ENCODE data around the gene SEMA3A.

The SEMA3A gene

DNA sequence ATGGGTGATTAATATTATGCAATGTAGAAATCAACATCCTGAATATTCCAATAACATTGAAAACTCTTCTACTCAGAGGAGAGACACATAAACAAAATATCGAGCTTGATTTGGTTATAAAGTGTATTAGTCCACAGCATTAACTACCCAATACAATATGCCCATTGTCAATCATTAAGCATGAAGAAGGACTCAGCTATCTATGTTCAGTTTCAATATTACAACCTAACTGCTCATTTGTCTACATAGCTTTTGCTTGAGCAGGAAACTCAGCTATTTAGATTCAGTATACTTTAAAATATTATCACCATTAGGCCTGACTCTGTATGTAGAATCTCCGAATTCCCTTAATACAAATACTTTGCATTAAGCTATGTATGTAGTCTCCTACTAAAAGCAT lies 262.6 kb downstream of the SEMA3A start:
- Histone ChIP-seq H3K27me3 (replicated peaks in 2 of 5; ENCODE audit: control insufficient read depth in 4 of 5, insufficient read depth in 5 of 5, low read length in 4 of 5) (no peaks in the 10 kb centered on the region), H3K27ac (ENCODE audit: insufficient read depth in 1 of 2, low read depth in 1 of 2, low read length in 2 of 2, poor library complexity in 1 of 2, severe bottlenecking in 2 of 2) (no peak overlapping the region), H3K9me3 (ENCODE audit: control extremely low read depth in 1 of 5, control insufficient read depth in 4 of 5, insufficient read depth in 2 of 5, low read depth in 1 of 5, low read length in 4 of 5) (peaks cover 0 to 1% (median 0%) of the 10 kb centered on the region in 5 experiments), H3K36me3 (ENCODE audit: control insufficient read depth in 4 of 4, insufficient read depth in 4 of 4, low read length in 3 of 4) (no peaks in the 10 kb centered on the region), H3K4me1 (ENCODE audit: control extremely low read depth in 1 of 4, control insufficient read depth in 4 of 4, insufficient read depth in 4 of 4, low read length in 3 of 4) (no peaks in the 10 kb centered on the region), H3K4me3 (ENCODE audit: control insufficient read depth in 1 of 7, extremely low read depth in 1 of 7, insufficient read depth in 4 of 7, low read depth in 2 of 7, low read length in 6 of 7) (no peak overlapping the region)
- POLR2A ChIA-PET = no interaction called here
- no CpG with 5 or more reads among the region's 2 CpGs for WGBS (ENCODE audit: insufficient coverage)
- CTCF ChIA-PET = interaction anchor here (1.3 to 2.1 kb wide), 5 partner anchors 16 to 1110 kb away, joined by 3 to 5 read pairs (median 5); no protein-coding TSS in a partner anchor
- no peak for DNase-seq

DNA sequence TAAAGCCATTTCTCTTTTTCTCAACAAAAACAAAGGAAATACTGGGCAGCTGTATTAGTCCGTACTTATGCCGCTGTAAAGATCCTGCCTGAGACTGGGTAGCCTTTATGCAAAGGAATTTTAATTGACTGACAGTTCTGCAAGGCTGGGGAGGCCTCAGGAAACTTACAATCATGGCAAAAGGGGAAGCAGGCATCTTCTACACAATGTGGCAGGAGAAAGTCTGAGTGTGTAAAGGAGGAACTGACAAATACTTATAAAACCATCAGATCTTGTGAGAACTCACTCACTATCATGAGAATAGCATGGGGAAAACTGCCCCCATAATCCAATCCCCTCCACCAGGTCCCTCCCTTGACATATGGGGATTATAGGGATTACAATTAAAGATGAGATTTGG lies 264.3 kb downstream of the SEMA3A start:
- peak in 2 of 3 donors; percentile 31 to 50 for DNase-seq
- Histone ChIP-seq H3K27me3 (replicated peaks in 2 of 5; ENCODE audit: control insufficient read depth in 4 of 5, insufficient read depth in 5 of 5, low read length in 4 of 5) (no peaks in the 10 kb centered on the region), H3K36me3 (ENCODE audit: control insufficient read depth in 4 of 4, insufficient read depth in 4 of 4, low read length in 3 of 4) (no peaks in the 10 kb centered on the region), H3K4me3 (ENCODE audit: control insufficient read depth in 1 of 7, extremely low read depth in 1 of 7, insufficient read depth in 4 of 7, low read depth in 2 of 7, low read length in 6 of 7) (no peak overlapping the region), H3K27ac (ENCODE audit: insufficient read depth in 1 of 2, low read depth in 1 of 2, low read length in 2 of 2, poor library complexity in 1 of 2, severe bottlenecking in 2 of 2) (no peak overlapping the region), H3K4me1 (ENCODE audit: control extremely low read depth in 1 of 4, control insufficient read depth in 4 of 4, insufficient read depth in 4 of 4, low read length in 3 of 4) (no peaks in the 10 kb centered on the region), H3K9me3 (ENCODE audit: control extremely low read depth in 1 of 5, control insufficient read depth in 4 of 5, insufficient read depth in 2 of 5, low read depth in 1 of 5, low read length in 4 of 5) (peaks cover 0 to 1% (median 0%) of the 10 kb centered on the region in 5 experiments)
- ChIA-PET CTCF (interaction anchor here (1.1 kb wide), 1 partner anchor 1094 kb away, joined by 3 read pairs; no protein-coding TSS in a partner anchor), POLR2A (no interaction called here)
- 76% methylated on average over 2 of the region's 2 CpGs for WGBS (ENCODE audit: insufficient coverage)

DNA sequence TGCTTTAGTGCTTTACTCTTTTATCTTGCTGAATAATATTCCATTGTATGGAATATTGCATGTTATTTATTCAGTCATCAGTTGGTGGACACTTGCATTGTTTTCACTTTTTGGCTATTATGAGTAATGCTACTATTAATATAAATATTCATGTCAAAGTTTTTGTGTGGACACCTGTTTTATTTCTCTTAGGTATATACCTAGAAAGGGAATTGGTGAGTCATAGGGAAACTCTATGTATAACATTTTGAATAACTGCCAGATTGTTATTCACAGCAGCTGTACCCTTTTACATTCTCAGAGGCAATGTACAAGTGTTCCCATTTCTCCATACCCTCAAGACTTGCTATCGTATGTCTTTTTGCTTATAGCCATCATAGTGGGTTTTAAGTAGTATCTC lies 268.7 kb downstream of the SEMA3A start:
- DNase-seq = no peak
- Histone ChIP-seq H3K4me1 (ENCODE audit: control extremely low read depth in 1 of 4, control insufficient read depth in 4 of 4, insufficient read depth in 4 of 4, low read length in 3 of 4) (no peaks in the 10 kb centered on the region), H3K4me3 (ENCODE audit: control insufficient read depth in 1 of 7, extremely low read depth in 1 of 7, insufficient read depth in 4 of 7, low read depth in 2 of 7, low read length in 6 of 7) (no peak overlapping the region), H3K36me3 (ENCODE audit: control insufficient read depth in 4 of 4, insufficient read depth in 4 of 4, low read length in 3 of 4) (no peaks in the 10 kb centered on the region), H3K9me3 (ENCODE audit: control extremely low read depth in 1 of 5, control insufficient read depth in 4 of 5, insufficient read depth in 2 of 5, low read depth in 1 of 5, low read length in 4 of 5) (peaks cover 0 to 1% (median 0%) of the 10 kb centered on the region in 5 experiments), H3K27me3 (replicated peaks in 2 of 5; ENCODE audit: control insufficient read depth in 4 of 5, insufficient read depth in 5 of 5, low read length in 4 of 5) (no peaks in the 10 kb centered on the region), H3K27ac (ENCODE audit: insufficient read depth in 1 of 2, low read depth in 1 of 2, low read length in 2 of 2, poor library complexity in 1 of 2, severe bottlenecking in 2 of 2) (no peak overlapping the region)
- POLR2A ChIA-PET = no interaction called here
- no CpG with 5 or more reads among the region's 1 CpG for WGBS (ENCODE audit: insufficient coverage)
- CTCF ChIA-PET = no interaction called here

DNA sequence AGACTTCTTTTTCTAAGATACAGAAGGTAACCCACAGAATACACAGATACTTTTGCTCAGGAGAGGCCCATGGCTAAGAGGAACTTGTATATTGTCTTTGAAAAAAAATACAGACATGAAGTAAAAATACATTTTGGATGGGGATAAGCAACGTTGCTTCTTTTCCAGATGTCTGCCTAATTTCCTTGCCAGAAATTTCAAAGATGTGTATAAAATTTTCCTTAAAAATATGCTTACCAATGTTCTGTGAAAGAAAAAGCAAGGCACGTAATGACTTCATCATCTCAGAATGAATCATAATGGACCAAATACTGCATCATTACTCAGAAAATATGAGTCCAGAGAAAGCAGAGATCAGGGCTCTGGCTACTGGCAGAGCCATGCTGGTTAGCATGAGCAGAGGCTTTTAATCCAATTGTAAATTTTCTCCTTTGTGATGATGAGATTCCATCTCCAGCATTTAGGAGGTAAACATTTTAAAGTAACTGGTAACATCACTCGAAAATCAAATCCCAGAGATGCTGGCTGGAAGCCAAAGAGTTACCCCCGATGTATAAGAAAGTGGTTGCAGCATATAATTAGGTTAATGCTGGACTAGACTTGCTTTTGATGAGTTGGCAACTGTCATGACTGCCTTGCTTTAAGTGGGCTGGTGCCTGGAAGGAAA lies 272.5 kb downstream of the SEMA3A start:
- ChIA-PET CTCF (no interaction called here), POLR2A (no interaction called here)
- Histone ChIP-seq H3K4me3 (ENCODE audit: control insufficient read depth in 1 of 7, extremely low read depth in 1 of 7, insufficient read depth in 4 of 7, low read depth in 2 of 7, low read length in 6 of 7) (no peak overlapping the region), H3K27ac (ENCODE audit: insufficient read depth in 1 of 2, low read depth in 1 of 2, low read length in 2 of 2, poor library complexity in 1 of 2, severe bottlenecking in 2 of 2) (no peak overlapping the region), H3K36me3 (ENCODE audit: control insufficient read depth in 4 of 4, insufficient read depth in 4 of 4, low read length in 3 of 4) (no peaks in the 10 kb centered on the region), H3K27me3 (replicated peaks in 2 of 5; ENCODE audit: control insufficient read depth in 4 of 5, insufficient read depth in 5 of 5, low read length in 4 of 5) (no peaks in the 10 kb centered on the region), H3K9me3 (ENCODE audit: control extremely low read depth in 1 of 5, control insufficient read depth in 4 of 5, insufficient read depth in 2 of 5, low read depth in 1 of 5, low read length in 4 of 5) (no peaks in the 10 kb centered on the region), H3K4me1 (ENCODE audit: control extremely low read depth in 1 of 4, control insufficient read depth in 4 of 4, insufficient read depth in 4 of 4, low read length in 3 of 4) (no peaks in the 10 kb centered on the region)
- WGBS (ENCODE audit: insufficient coverage) = 83% methylated on average over 2 of the region's 4 CpGs
- no peak for DNase-seq

DNA sequence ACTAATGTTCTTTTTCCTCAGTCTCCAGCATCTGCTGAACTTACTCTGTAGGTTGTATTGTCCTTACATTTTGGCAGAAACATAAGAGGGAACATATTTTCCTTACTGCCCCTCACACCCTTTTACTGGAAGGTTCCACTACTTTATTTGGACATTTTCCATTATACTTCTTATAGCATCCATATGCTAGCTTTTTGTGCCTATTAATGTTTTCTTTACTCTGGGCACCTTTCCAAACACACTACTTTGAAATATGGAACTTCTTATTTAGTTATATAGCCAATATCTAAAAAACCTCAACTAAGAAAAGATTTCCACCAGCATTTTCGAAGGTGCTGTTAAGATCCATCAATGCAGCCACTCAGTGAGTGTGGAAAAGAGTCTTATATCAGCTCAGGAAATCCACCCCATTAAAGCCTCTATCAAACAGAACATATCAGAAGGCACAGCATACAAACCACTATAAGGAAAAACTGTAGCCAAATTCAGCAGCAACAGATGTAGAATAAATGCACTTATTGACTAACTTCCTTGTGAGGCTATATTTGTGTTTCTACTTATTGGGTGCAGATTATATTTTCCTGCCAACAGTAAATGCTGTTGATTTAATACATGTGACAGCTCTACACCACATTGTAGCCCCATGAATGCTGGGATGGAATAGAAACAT lies 273.2 kb downstream of the SEMA3A start:
- POLR2A ChIA-PET = no interaction called here
- CTCF ChIA-PET = interaction anchor here (1.0 kb wide), 1 partner anchor 13 kb away, joined by 3 read pairs; no protein-coding TSS in a partner anchor
- H3K27ac ChIP-seq (ENCODE audit: insufficient read depth in 1 of 2, low read depth in 1 of 2, low read length in 2 of 2, poor library complexity in 1 of 2, severe bottlenecking in 2 of 2) = no peak overlapping the region
- H3K27me3 ChIP-seq (replicated peaks in 2 of 5; ENCODE audit: control insufficient read depth in 4 of 5, insufficient read depth in 5 of 5, low read length in 4 of 5) = no peaks in the 10 kb centered on the region
- WGBS (ENCODE audit: insufficient coverage) = no CpG with 5 or more reads among the region's 1 CpG
- no peaks in the 10 kb centered on the region for H3K9me3 ChIP-seq (ENCODE audit: control extremely low read depth in 1 of 5, control insufficient read depth in 4 of 5, insufficient read depth in 2 of 5, low read depth in 1 of 5, low read length in 4 of 5)
- no peak for DNase-seq
- no peak overlapping the region for H3K4me3 ChIP-seq (ENCODE audit: control insufficient read depth in 1 of 7, extremely low read depth in 1 of 7, insufficient read depth in 4 of 7, low read depth in 2 of 7, low read length in 6 of 7)
- no peaks in the 10 kb centered on the region for H3K36me3 ChIP-seq (ENCODE audit: control insufficient read depth in 4 of 4, insufficient read depth in 4 of 4, low read length in 3 of 4)
- no peaks in the 10 kb centered on the region for H3K4me1 ChIP-seq (ENCODE audit: control extremely low read depth in 1 of 4, control insufficient read depth in 4 of 4, insufficient read depth in 4 of 4, low read length in 3 of 4)

DNA sequence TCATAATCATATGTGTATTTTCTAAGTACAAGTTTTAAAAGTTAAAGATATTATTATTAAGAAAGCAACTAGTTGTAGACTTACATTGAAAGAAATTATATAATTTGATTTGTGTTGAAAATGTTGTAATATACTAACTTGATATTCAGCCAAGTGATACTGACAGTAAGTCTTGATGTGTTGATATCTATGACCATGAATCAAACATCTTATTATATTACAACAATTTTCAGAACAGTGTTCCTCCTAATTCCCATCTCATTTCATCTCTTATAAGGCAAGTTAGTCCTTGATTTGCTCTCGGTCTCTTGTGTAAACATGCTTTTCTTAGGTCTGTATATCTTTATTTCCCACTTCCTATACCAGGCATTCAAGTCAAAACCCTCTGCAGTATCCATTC lies 276.4 kb downstream of the SEMA3A start:
- Histone ChIP-seq H3K4me3 (ENCODE audit: control insufficient read depth in 1 of 7, extremely low read depth in 1 of 7, insufficient read depth in 4 of 7, low read depth in 2 of 7, low read length in 6 of 7) (no peak overlapping the region), H3K36me3 (ENCODE audit: control insufficient read depth in 4 of 4, insufficient read depth in 4 of 4, low read length in 3 of 4) (no peaks in the 10 kb centered on the region), H3K4me1 (ENCODE audit: control extremely low read depth in 1 of 4, control insufficient read depth in 4 of 4, insufficient read depth in 4 of 4, low read length in 3 of 4) (no peaks in the 10 kb centered on the region), H3K9me3 (ENCODE audit: control extremely low read depth in 1 of 5, control insufficient read depth in 4 of 5, insufficient read depth in 2 of 5, low read depth in 1 of 5, low read length in 4 of 5) (no peaks in the 10 kb centered on the region), H3K27ac (ENCODE audit: insufficient read depth in 1 of 2, low read depth in 1 of 2, low read length in 2 of 2, poor library complexity in 1 of 2, severe bottlenecking in 2 of 2) (no peak overlapping the region), H3K27me3 (replicated peaks in 2 of 5; ENCODE audit: control insufficient read depth in 4 of 5, insufficient read depth in 5 of 5, low read length in 4 of 5) (no peaks in the 10 kb centered on the region)
- CTCF ChIA-PET = no interaction called here
- POLR2A ChIA-PET = no interaction called here
- DNase-seq = no peak
- 83% methylated on average over 1 of the region's 1 CpG for WGBS (ENCODE audit: insufficient coverage)

DNA sequence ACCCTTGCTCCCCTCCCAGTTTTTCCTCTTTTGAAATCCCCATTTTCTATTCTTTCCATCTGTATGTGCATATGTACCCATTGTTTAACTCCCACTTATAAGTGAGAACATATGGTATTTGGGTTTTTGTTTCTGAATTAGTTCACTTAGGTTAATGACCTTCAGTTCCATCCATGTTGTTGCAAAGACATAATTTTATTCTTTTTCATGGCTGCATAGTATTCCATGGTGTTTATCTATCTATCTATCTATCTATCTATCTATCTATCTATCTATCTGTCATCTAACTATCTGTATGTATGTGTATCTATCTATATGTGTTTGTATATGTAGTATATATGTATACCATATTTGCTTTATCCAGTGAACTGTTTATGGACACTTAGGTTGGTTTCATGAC lies 281.4 kb downstream of the SEMA3A start:
- no peak overlapping the region for H3K4me3 ChIP-seq (ENCODE audit: control insufficient read depth in 1 of 7, extremely low read depth in 1 of 7, insufficient read depth in 4 of 7, low read depth in 2 of 7, low read length in 6 of 7)
- H3K36me3 ChIP-seq (ENCODE audit: control insufficient read depth in 4 of 4, insufficient read depth in 4 of 4, low read length in 3 of 4) = no peaks in the 10 kb centered on the region
- DNase-seq = no peak
- ChIA-PET CTCF (no interaction called here), POLR2A (no interaction called here)
- H3K4me1 ChIP-seq (ENCODE audit: control extremely low read depth in 1 of 4, control insufficient read depth in 4 of 4, insufficient read depth in 4 of 4, low read length in 3 of 4) = no peaks in the 10 kb centered on the region
- no peak overlapping the region for H3K27ac ChIP-seq (ENCODE audit: insufficient read depth in 1 of 2, low read depth in 1 of 2, low read length in 2 of 2, poor library complexity in 1 of 2, severe bottlenecking in 2 of 2)
- no peaks in the 10 kb centered on the region for H3K27me3 ChIP-seq (replicated peaks in 2 of 5; ENCODE audit: control insufficient read depth in 4 of 5, insufficient read depth in 5 of 5, low read length in 4 of 5)
- H3K9me3 ChIP-seq (ENCODE audit: control extremely low read depth in 1 of 5, control insufficient read depth in 4 of 5, insufficient read depth in 2 of 5, low read depth in 1 of 5, low read length in 4 of 5) = no peaks in the 10 kb centered on the region

Data from common myeloid progenitor, CD34-positive (primary cell).